Gastrocnemius medialis (tissue), 4 donors: ENCODE data around the gene RYK.

Source experiments
- CTCF ChIP-seq, 5 experiments: fragments of 450-650 bp in 3 of 5; fragments of 200-600 bp in 2 of 5; sonication (generic) in 2 of 5; IDR thresholded peaks in 4 of 5; conservative IDR thresholded peaks in 1 of 5; 1 replicate in 4 of 5; 2 replicates in 1 of 5; pipeline ENCODE4 v1.5.1; 2016 to 2019; ENCODE audit warnings: antibody characterized with exemption in 5 of 5, mild to moderate bottlenecking in 3 of 5, moderate library complexity in 3 of 5
- POLR2A ChIP-seq, 2 donors: fragments of 450-650 bp; IDR thresholded peaks; one replicate each; pipeline ENCODE4 v1.6.1; 2017; ENCODE audit warnings: antibody characterized with exemption in 2 of 2, mild to moderate bottlenecking in 2 of 2, moderate library complexity in 2 of 2

- TF ChIP-seq CTCF (IDR thresholded peaks at IDR 0.05 in 4 of 5, conservative IDR thresholded peaks at IDR 0.05 in 1 of 5) (no peak), POLR2A (IDR thresholded peaks at IDR 0.05) (no peak)
Observed at GRCh38 chr3:134236505-134237170, 14.0 kb downstream of the RYK start.
